ENCODE measurements around the gene FOXE3.
"Not testable (repeated sequence)": the region's sequence is repeated elsewhere in the genome, so short reads cannot be mapped to it uniquely, and the experiment has no call there.

FOXE3 gene

DNA sequence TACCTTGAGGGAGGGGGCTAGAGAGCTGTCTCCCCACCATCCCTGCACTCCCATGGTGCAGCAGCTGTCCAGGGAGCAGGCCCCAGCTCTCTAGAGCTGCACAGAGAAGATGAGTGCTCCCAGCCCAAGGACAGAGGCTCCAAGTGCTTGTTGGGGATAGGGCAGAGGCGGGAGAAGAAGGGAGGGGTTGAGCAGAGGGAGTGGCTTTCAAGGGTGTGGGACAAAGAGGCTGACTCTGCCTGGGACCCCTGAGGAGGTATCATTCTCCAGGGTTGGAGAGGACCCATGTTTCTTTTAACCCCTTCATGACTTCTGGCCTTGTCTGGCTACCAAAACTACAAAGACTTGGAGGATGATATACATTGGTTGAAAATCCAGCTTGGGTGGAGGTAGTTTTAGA is 36.3 kb downstream of the FOXE3 start:
- DNase-seq = no peak

DNA sequence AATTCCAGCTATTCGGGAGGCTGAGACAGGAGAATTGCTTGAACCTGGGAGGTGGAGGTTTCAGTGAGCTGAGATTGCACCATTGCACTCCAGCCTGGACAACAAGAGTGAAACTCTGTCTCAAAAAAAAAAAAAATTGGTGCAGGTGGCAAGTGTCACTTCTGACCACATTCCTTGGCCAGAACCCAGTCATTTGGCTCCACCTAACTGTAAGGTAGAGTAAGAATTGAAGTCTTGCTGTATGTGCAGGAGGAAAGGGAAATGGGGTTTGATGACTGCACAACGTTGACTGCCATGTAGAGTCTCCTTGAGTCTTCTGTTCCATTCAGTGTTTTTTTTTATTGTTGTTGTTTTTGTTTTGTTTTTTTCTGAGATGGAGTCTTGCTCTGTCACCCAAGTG is 37.8 kb downstream of the FOXE3 start:
- not testable (repeated sequence) for DNase-seq

DNA sequence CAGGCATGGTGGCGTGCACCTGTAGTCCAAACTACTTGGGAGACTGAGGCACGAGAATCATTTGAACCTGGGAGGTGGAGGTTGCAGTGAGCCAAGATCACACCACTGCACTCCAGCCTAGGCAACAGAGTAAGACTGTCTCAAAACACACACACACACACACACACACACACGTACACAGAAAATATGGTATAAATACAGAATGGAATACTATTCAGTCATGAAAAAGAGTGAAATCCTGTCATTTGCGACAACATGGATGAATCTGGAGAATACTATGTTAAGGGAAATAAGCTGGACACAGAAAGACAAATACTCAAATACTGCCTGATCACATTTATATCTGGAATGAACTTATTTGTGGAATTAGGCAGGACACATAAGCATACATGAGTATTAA is 40.2 kb downstream of the FOXE3 start:
- no peak for DNase-seq

DNA sequence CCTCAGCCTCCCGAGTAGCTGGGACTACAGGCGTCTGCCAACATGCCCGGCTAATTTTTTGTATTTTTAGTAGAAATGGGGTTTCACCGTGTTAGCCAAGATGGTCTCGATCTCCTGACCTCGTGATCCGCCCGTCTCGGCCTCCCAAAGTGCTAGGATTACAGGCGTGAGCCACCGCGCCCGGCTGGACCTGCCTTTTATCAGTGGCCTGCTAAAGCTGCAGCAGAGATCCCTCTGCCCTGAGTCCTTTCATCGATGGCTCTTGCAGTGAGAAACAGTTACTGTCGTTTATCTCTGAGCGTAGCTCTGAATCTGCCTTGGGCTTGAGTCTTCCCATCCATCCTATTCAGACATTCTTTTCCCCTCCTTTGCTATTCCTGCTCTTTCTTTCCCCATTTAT is 41.5 kb downstream of the FOXE3 start:
- not testable (repeated sequence) for DNase-seq

DNA sequence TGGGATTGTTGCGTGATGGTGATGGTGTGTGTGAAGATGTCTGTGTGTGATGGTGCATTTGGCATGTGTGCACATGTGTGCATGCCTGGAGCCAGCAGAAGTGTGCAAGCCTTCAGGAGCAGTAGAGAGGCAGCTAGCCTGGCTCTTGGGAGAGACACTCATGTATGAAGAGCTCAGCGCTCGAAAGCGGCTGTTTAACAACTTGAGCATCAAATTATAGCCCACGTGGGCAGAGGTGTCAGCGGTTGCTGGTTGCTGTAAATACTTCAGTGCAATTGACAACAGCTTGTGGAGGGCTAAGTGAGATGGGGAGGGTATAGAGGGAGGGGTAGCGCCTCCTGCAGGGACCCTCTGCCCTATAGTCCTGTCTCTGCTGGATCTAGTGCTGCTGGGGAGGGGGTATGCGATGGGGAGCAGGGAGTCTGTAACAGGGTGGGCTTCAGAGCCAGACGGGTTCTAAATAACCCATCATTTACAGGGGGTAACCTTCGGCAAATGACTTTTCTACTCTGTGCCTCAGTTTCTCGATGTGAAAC is 43.2 kb downstream of the FOXE3 start:
- no peak for DNase-seq

DNA sequence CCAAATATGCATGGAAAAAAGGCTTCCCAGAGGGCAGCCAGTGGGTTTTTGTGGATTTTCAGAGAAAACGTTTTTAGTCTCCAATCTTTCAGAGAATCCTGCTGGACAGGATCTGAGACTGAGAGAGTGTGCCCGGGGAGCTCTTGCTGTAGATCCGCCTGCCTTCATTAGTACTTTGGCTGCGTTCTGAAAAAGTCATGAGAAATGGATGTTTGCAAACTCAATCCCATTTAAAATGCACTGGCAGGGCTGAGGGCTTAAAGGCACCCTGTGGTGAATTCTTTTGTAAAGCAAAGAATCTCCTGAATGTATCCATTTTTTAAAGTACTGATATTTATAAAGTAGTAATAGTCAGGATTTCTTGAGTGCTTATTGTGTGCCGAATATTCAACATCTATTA is 44.0 kb downstream of the FOXE3 start:
- no peak for DNase-seq

DNA sequence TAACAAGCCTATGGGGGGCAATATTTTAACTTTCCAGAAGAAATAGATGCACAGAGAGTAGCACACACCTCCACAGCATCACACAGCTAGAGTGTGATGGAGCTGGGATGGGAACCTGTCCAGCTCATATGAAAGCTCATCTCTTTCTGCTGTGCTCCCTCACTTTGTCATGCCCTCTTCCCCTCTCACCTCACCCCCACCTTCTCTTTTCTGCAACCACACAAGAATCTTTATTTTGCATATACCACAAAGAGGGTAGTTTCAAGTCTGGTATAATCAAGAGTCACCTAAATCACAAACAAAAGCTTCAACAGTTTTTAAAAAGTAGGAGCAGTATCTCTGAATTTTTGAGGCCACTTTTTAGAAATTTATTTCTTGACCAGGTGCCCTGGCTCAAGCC is 44.4 kb downstream of the FOXE3 start:
- no peak for DNase-seq

DNA sequence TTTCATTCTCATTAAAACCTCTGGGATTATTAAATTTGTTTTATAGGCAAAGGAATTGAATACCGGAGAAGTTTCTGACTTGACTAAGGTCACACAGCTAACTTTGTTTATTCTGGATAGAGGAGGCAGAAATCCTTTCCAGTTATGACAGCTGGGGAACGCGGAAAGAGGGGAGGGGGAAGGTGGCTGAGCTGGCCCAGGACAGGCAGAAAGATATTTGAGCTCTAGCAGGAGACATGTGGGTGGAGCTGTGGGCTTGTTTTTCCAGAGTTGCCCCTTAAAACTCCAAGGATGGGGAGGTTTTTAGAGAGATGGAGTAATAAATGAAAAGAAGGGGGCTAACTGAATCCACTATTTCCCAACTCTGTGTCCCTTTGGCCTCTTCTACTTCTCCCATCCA is 49.5 kb downstream of the FOXE3 start:
- DNase-seq = no peak

Measured in KG1 (cell line).